Sigmoid colon (tissue), 7 donors: ENCODE data around the gene GEMIN5. TPM values are rescaled to one million over a fixed set of nuclear protein-coding genes. Genes with fewer than 3 reads are reported as not detected.

ENCODE experiments used
- DNase-seq: peaks from one replicate; pipeline ENCODE4 v3.0.0-alpha.2; 2019
- H3K27ac ChIP-seq, 4 donors: fragments of 200-600 bp; sonication (generic); one replicate each; pipeline ENCODE4 v1.5.1; 2016 to 2019; ENCODE audit warnings: mild to moderate bottlenecking in 1 of 4
- H3K27me3 ChIP-seq, 3 donors: fragments of 200-600 bp; sonication (generic); one replicate each; pipeline ENCODE4 v1.5.1; 2019; ENCODE audit warnings: mild to moderate bottlenecking in 1 of 3
- H3K36me3 ChIP-seq, 4 donors: fragments of 200-600 bp; sonication (generic); one replicate each; pipeline ENCODE4 v1.5.1; 2016 to 2019
- H3K4me1 ChIP-seq, 4 donors: fragments of 200-600 bp; sonication (generic); one replicate each; pipeline ENCODE4 v1.5.1; 2017 to 2019
- H3K4me3 ChIP-seq, 4 donors: fragments of 200-600 bp; sonication (generic); one replicate each; pipeline ENCODE4 v1.5.1; 2017 to 2019; ENCODE audit warnings: mild to moderate bottlenecking in 2 of 4, moderate library complexity in 1 of 4
- H3K9me3 ChIP-seq, 4 donors: fragments of 200-600 bp in 3 of 4; sonication (generic) in 3 of 4; one replicate each; pipeline versions ENCODE4 v1.5.1 to v1.6.1; 2013 to 2019
- CTCF ChIP-seq, 4 experiments: fragments of 450-650 bp in 3 of 4; fragments of 200-600 bp in 1 of 4; IDR thresholded peaks; one replicate each; pipeline ENCODE4 v1.5.1; 2016 to 2019; ENCODE audit warnings: antibody characterized with exemption in 4 of 4, mild to moderate bottlenecking in 3 of 4, moderate library complexity in 2 of 4
- EP300 ChIP-seq, 4 donors: sonication (generic); formaldehyde crosslinking; IDR thresholded peaks; one replicate each; pipeline ENCODE4 v1.6.1; 2017; ENCODE audit warnings: antibody characterized with exemption in 4 of 4
- POLR2A ChIP-seq, 2 donors: fragments of 450-650 bp; IDR thresholded peaks; one replicate each; pipeline ENCODE4 v1.6.1; 2016; ENCODE audit warnings: antibody characterized with exemption in 2 of 2, mild to moderate bottlenecking in 2 of 2, moderate library complexity in 2 of 2
- POLR2AphosphoS5 ChIP-seq, 4 donors: sonication (generic); formaldehyde crosslinking; IDR thresholded peaks; one replicate each; pipeline ENCODE4 v1.6.1; 2017; ENCODE audit warnings: antibody characterized with exemption in 4 of 4
- WGBS, 2 donors: extraction: QIAGEN DNeasy Blood & Tissue Kit; methylation state at CpG; one replicate each; pipeline ENCODE4 v1.1.7; 2013; 5-methylcytosine and 5-hydroxymethylcytosine counted together
- intact Hi-C: fragments of 100-400 bp; cut with DNase I; formaldehyde crosslinking; loops from one replicate; pipeline ENCODE4 v1.15.1; 2023
- polyA plus RNA-seq, 3 donors: library from polyadenylated mRNA; stranded (reverse); fragments of 200-250 nt; gene quantifications; one replicate each; pipeline ENCODE4 v1.2.3, GENCODE V29; 2013
- total RNA-seq, 4 donors: library from RNA; depleted of rRNA; stranded (reverse); fragments of >200 nt; gene quantifications; one replicate each; pipeline ENCODE4 v1.1.0, GENCODE V29; 2016
- donor health status: healthy with polysubstance abuse.
- donor health status: Bipolar disorder and iron deficiency.
- donor health status: healthy.

Gene GEMIN5
- total and polyA plus RNA-seq, 7 donors: 0.92 to 15.2 (median 12.2) TPM

- intact Hi-C loops: no loop called here
- Histone ChIP-seq H3K4me1 (no peaks in the 10 kb centered on the region), H3K9me3 (no peaks in the 10 kb centered on the region), H3K27me3 (no peaks in the 10 kb centered on the region), H3K27ac (no peak overlapping the region), H3K36me3 (peaks cover 9 to 100% (median 51%) of the 10 kb centered on the region in 4 donors), H3K4me3 (no peak overlapping the region)
- DNase-seq: no peak
- TF ChIP-seq POLR2AphosphoS5 (IDR thresholded peaks at IDR 0.05) (no peak), POLR2A (IDR thresholded peaks at IDR 0.05) (no peak), CTCF (IDR thresholded peaks at IDR 0.05) (no peak), EP300 (IDR thresholded peaks at IDR 0.05) (no peak)
Observed at GRCh38 chr5:154896562-154897165, 41.3 kb downstream of the GEMIN5 start.

- intact Hi-C loops: no loop called here
- H3K36me3 ChIP-seq: peaks cover 9 to 100% (median 55%) of the 10 kb centered on the region in 4 donors
- no peak for TF ChIP-seq CTCF (IDR thresholded peaks at IDR 0.05)
- TF ChIP-seq POLR2A (IDR thresholded peaks at IDR 0.05): no peak
- TF ChIP-seq POLR2AphosphoS5 (IDR thresholded peaks at IDR 0.05): no peak
- no peak for TF ChIP-seq EP300 (IDR thresholded peaks at IDR 0.05)
- no peaks in the 10 kb centered on the region for H3K27me3 ChIP-seq
- H3K4me3 ChIP-seq: no peak overlapping the region
- DNase-seq: no peak
- WGBS, 2 donors: 78 to 89% methylated on average over 14 of the region's 14 CpGs
- H3K27ac ChIP-seq: no peak overlapping the region
- no peaks in the 10 kb centered on the region for H3K9me3 ChIP-seq
- no peaks in the 10 kb centered on the region for H3K4me1 ChIP-seq
Observed at GRCh38 chr5:154895606-154896561, 42.1 kb downstream of the GEMIN5 start.

GRCh38 chr5:154893381-154893780 is 44.6 kb downstream of the GEMIN5 start:
- Histone ChIP-seq H3K27ac (no peak overlapping the region), H3K9me3 (no peaks in the 10 kb centered on the region), H3K27me3 (no peaks in the 10 kb centered on the region), H3K36me3 (peaks cover 11 to 100% (median 63%) of the 10 kb centered on the region in 4 donors), H3K4me1 (no peaks in the 10 kb centered on the region), H3K4me3 (no peak overlapping the region)
- TF ChIP-seq POLR2A (IDR thresholded peaks at IDR 0.05) (no peak), EP300 (IDR thresholded peaks at IDR 0.05) (no peak), CTCF (IDR thresholded peaks at IDR 0.05) (no peak), POLR2AphosphoS5 (IDR thresholded peaks at IDR 0.05) (no peak)
- DNase-seq: no peak
- intact Hi-C loops: no loop called here
- WGBS, 2 donors: 89 to 90% methylated on average over 5 of the region's 5 CpGs

- Histone ChIP-seq H3K27ac (no peak overlapping the region), H3K9me3 (no peaks in the 10 kb centered on the region), H3K36me3 (peaks cover 12 to 100% (median 65%) of the 10 kb centered on the region in 4 donors), H3K4me1 (no peaks in the 10 kb centered on the region), H3K4me3 (no peak overlapping the region), H3K27me3 (no peaks in the 10 kb centered on the region)
- intact Hi-C loops: no loop called here
- 86 to 88% methylated on average over 13 of the region's 13 CpGs for WGBS, 2 donors
- DNase-seq: no peak
- TF ChIP-seq POLR2AphosphoS5 (IDR thresholded peaks at IDR 0.05) (no peak), POLR2A (IDR thresholded peaks at IDR 0.05) (no peak), EP300 (IDR thresholded peaks at IDR 0.05) (no peak), CTCF (IDR thresholded peaks at IDR 0.05) (no peak)
Observed at GRCh38 chr5:154892369-154892771, 45.6 kb downstream of the GEMIN5 start.
